H1 (cell line): ENCODE measurements around the gene COL6A6. TPM values are rescaled to one million over a fixed set of nuclear protein-coding genes. Genes with fewer than 3 reads are reported as not detected.

ENCODE experiments used
- CTCF ChIA-PET: fragments of 300-600 bp; sonication (Branson Sonifier 250); formaldehyde crosslinking; loops from one replicate; lab custom pipeline; 2021; ENCODE audit not compliant: partially characterized antibody; lab: Charles Lee
- POLR2A ChIA-PET: fragments of 300-600 bp; sonication (Branson Sonifier 250); formaldehyde crosslinking; loops from one replicate; lab custom pipeline; 2021; ENCODE audit warnings: inconsistent platforms; ENCODE audit not compliant: partially characterized antibody; lab: Charles Lee
- DNase-seq, 2 experiments: peaks; one replicate each; pipeline versions ENCODE4 v3.0.0 to v3.0.0-alpha.2; 2010 to 2022; ENCODE audit warnings: low spot score in 2 of 2, low read depth in 1 of 2, mixed read lengths in 1 of 2
- FAIRE-seq: peaks from 2 replicates; lab custom pipeline; 2011; peaks lifted over from hg19 to GRCh38; lab: Jason Lieb, UNC
- H2AFZ ChIP-seq: 2 replicates; pipeline ENCODE4 v1.8.1; 2012; ENCODE audit warnings: low read length, inconsistent platforms
- H2AK5ac ChIP-seq: 2 replicates; pipeline ENCODE4 v1.6.1; 2013; ENCODE audit warnings: low read depth, low read length
- H2BK120ac ChIP-seq: replicated peaks from 2 replicates; pipeline ENCODE3; 2013; ENCODE audit warnings: low read depth, low read length, inconsistent platforms
- H2BK12ac ChIP-seq: 2 replicates; pipeline ENCODE4 v1.6.1; 2013; ENCODE audit warnings: low read depth, low read length
- H2BK15ac ChIP-seq: 2 replicates; pipeline ENCODE4 v1.6.1; 2013; ENCODE audit warnings: low read length
- H2BK20ac ChIP-seq: 2 replicates; pipeline ENCODE4 v1.6.1; 2013; ENCODE audit warnings: low read length
- H2BK5ac ChIP-seq: 2 replicates; pipeline ENCODE4 v1.6.1; 2013; ENCODE audit warnings: low read depth, low read length
- H3K14ac ChIP-seq: 2 replicates; pipeline ENCODE4 v1.6.1; 2013; ENCODE audit warnings: inconsistent platforms; ENCODE audit not compliant: insufficient read length
- H3K18ac ChIP-seq: 2 replicates; pipeline ENCODE4 v1.6.1; 2013; ENCODE audit warnings: low read length; ENCODE audit errors: extremely low read depth
- H3K23ac ChIP-seq: 2 replicates; pipeline ENCODE4 v1.6.1; 2013; ENCODE audit warnings: inconsistent platforms; ENCODE audit not compliant: insufficient read length
- H3K23me2 ChIP-seq: 2 replicates; pipeline ENCODE4 v1.6.1; 2013; ENCODE audit warnings: low read depth, low read length
- H3K27ac ChIP-seq: 2 replicates; pipeline ENCODE4 v1.6.1; 2011; ENCODE audit warnings: low read depth, low read length, inconsistent platforms
- H3K27me3 ChIP-seq, 4 experiments: replicated peaks in 1 of 4; 1 replicate in 1 of 4; 2 replicates in 3 of 4; pipeline versions ENCODE4 v1.6.1 to v1.8.1; 2011 to 2013; ENCODE audit warnings: low read length in 3 of 4, mild to moderate bottlenecking in 3 of 4, inconsistent platforms in 2 of 4, mixed read lengths in 2 of 4, moderate library complexity in 1 of 4; ENCODE audit not compliant: control insufficient read depth in 3 of 4, insufficient read depth in 3 of 4; ENCODE audit errors: extremely low read depth in 1 of 4
- H3K36me3 ChIP-seq, 4 experiments: 2 replicates each; pipeline versions ENCODE4 v1.6.1 to v1.8.1; 2011 to 2013; ENCODE audit warnings: mild to moderate bottlenecking in 4 of 4, low read length in 3 of 4, moderate library complexity in 2 of 4, control low read depth in 1 of 4, inconsistent platforms in 1 of 4; ENCODE audit not compliant: insufficient read depth in 4 of 4, control insufficient read depth in 2 of 4
- H3K4ac ChIP-seq: replicated peaks from 2 replicates; pipeline ENCODE3; 2013; ENCODE audit warnings: low read length, low read depth, mixed read lengths, inconsistent platforms; ENCODE audit not compliant: insufficient read length
- H3K4me1 ChIP-seq, 4 experiments: replicated peaks in 1 of 4; 1 replicate in 1 of 4; 2 replicates in 3 of 4; pipeline versions ENCODE4 v1.6.1 to v1.8.1; 2011 to 2013; ENCODE audit warnings: low read length in 3 of 4, inconsistent platforms in 2 of 4, mixed read lengths in 1 of 4; ENCODE audit not compliant: insufficient read depth in 4 of 4, control insufficient read depth in 3 of 4
- H3K4me2 ChIP-seq, 2 experiments: 2 replicates each; pipeline versions ENCODE4 v1.6.1 to v1.8.1; 2011 to 2013; ENCODE audit warnings: low read depth in 2 of 2, low read length in 2 of 2, control low read depth in 1 of 2, inconsistent platforms in 1 of 2, mild to moderate bottlenecking in 1 of 2; ENCODE audit not compliant: insufficient read depth in 1 of 2
- H3K4me3 ChIP-seq, 4 experiments: fragments of 200-600, 300-600 bp in 1 of 4; sonication (generic), shearing (Covaris generic), sonication (Bioruptor Twin) in 1 of 4; 2 replicates each; pipeline versions ENCODE4 v1.5.1 to v1.8.1; 2011 to 2016; ENCODE audit warnings: low read length in 4 of 4, low read depth in 3 of 4, control low read depth in 2 of 4, inconsistent platforms in 2 of 4, mild to moderate bottlenecking in 2 of 4, mixed read lengths in 1 of 4, moderate library complexity in 1 of 4; ENCODE audit not compliant: insufficient read depth in 2 of 4; ENCODE audit errors: extremely low read depth in 1 of 4
- H3K56ac ChIP-seq: replicated peaks from 2 replicates; pipeline ENCODE3; 2013; ENCODE audit warnings: low read depth, mild to moderate bottlenecking, mixed read lengths, low read length, inconsistent platforms; ENCODE audit not compliant: insufficient read length
- H3K79me1 ChIP-seq: 2 replicates; pipeline ENCODE4 v1.6.1; 2013; ENCODE audit warnings: low read depth, low read length, control low read depth
- H3K79me2 ChIP-seq, 2 experiments: 2 replicates each; pipeline versions ENCODE4 v1.6.1 to v1.8.1; 2012 to 2013; ENCODE audit warnings: low read length in 2 of 2, mild to moderate bottlenecking in 2 of 2, inconsistent platforms in 1 of 2; ENCODE audit not compliant: insufficient read depth in 2 of 2, control insufficient read depth in 1 of 2
- H3K9ac ChIP-seq, 4 experiments: replicated peaks in 1 of 4; 1 replicate in 1 of 4; 2 replicates in 3 of 4; pipeline versions ENCODE4 v1.6.1 to v1.8.1; 2011 to 2013; ENCODE audit warnings: low read depth in 3 of 4, low read length in 3 of 4, control low read depth in 2 of 4, mild to moderate bottlenecking in 2 of 4, moderate library complexity in 2 of 4, inconsistent platforms in 1 of 4; ENCODE audit errors: extremely low read depth in 1 of 4
- H3K9me3 ChIP-seq, 2 experiments: 2 replicates each; pipeline versions ENCODE4 v1.6.1 to v1.8.1; 2012 to 2013; ENCODE audit warnings: mild to moderate bottlenecking in 2 of 2, moderate library complexity in 2 of 2, control low read depth in 1 of 2, inconsistent platforms in 1 of 2, low read depth in 1 of 2, low read length in 1 of 2, mixed read lengths in 1 of 2; ENCODE audit not compliant: insufficient read depth in 2 of 2
- H4K20me1 ChIP-seq, 2 experiments: replicated peaks in 1 of 2; 2 replicates each; pipeline versions ENCODE3 to v1.8.1; 2011 to 2013; ENCODE audit warnings: inconsistent platforms in 2 of 2, low read length in 2 of 2, mild to moderate bottlenecking in 1 of 2; ENCODE audit not compliant: insufficient read depth in 2 of 2, control insufficient read depth in 1 of 2
- H4K5ac ChIP-seq: 2 replicates; pipeline ENCODE4 v1.6.1; 2013; ENCODE audit warnings: low read length, low read depth, mixed read lengths, inconsistent platforms; ENCODE audit not compliant: insufficient read length
- H4K8ac ChIP-seq: 2 replicates; pipeline ENCODE4 v1.8.0; 2013; ENCODE audit warnings: mild to moderate bottlenecking, moderate library complexity, low read length, inconsistent platforms; ENCODE audit not compliant: insufficient read depth; ENCODE audit errors: extremely low read depth
- H4K91ac ChIP-seq: replicated peaks from 2 replicates; pipeline ENCODE3; 2013; ENCODE audit warnings: low read length, mixed read lengths, inconsistent platforms; ENCODE audit not compliant: insufficient read length
- ASH2L ChIP-seq: fragments of 200-600, 300-600 bp; sonication (generic); IDR thresholded peaks from one replicate; pipeline ENCODE4 v1.7.1; 2017; ENCODE audit warnings: low read length
- CBX5 ChIP-seq: fragments of 300-800, 300-1000 bp; sonication (generic); IDR thresholded peaks from 2 replicates; pipeline ENCODE4 v1.7.1; 2016; ENCODE audit warnings: antibody characterized with exemption, low read length, low read depth
- CTBP2 ChIP-seq: IDR thresholded peaks from 2 replicates; pipeline ENCODE4 v1.7.0; 2011; ENCODE audit warnings: borderline replicate concordance, mild to moderate bottlenecking, moderate library complexity, mixed read lengths, low read length; ENCODE audit not compliant: insufficient read depth, insufficient read length
- KDM5A ChIP-seq: fragments of 200-600 bp; IDR thresholded peaks from 2 replicates; pipeline ENCODE4 v1.7.1; 2012; ENCODE audit warnings: mild to moderate bottlenecking, low read length, inconsistent platforms, mixed read lengths
- NANOG ChIP-seq: IDR thresholded peaks from 2 replicates; pipeline ENCODE4 v1.6.1; 2011; ENCODE audit warnings: low read length, low read depth, mild to moderate bottlenecking, inconsistent platforms; ENCODE audit not compliant: insufficient read depth, poor library complexity, severe bottlenecking
- PHF8 ChIP-seq: fragments of 200-600 bp; sonication (generic); conservative IDR thresholded peaks from 2 replicates; pipeline ENCODE4 v1.7.1; 2012; ENCODE audit warnings: low read depth, mild to moderate bottlenecking, inconsistent platforms, low read length, moderate library complexity
- RXRA ChIP-seq: IDR thresholded peaks from 2 replicates; pipeline ENCODE4 v1.6.1; 2011; ENCODE audit warnings: low read depth, mild to moderate bottlenecking, low read length, moderate library complexity; ENCODE audit not compliant: insufficient read depth
- SIN3A ChIP-seq, 2 experiments: IDR thresholded peaks in 1 of 2; conservative IDR thresholded peaks in 1 of 2; 2 replicates each; pipeline ENCODE4 v1.6.1; 2011 to 2012; ENCODE audit warnings: low read length in 2 of 2, improper control_type of control experiment in 1 of 2, low read depth in 1 of 2, mild to moderate bottlenecking in 1 of 2
- SP2 ChIP-seq: IDR thresholded peaks from 2 replicates; pipeline ENCODE4 v1.6.1; 2012; ENCODE audit warnings: mild to moderate bottlenecking, low read length, inconsistent platforms
- SP4 ChIP-seq: IDR thresholded peaks from 2 replicates; pipeline ENCODE4 v1.6.1; 2012; ENCODE audit warnings: low read length, inconsistent platforms
- WGBS, 2 experiments: shearing (Covaris generic) in 1 of 2; methylation state at CpG; one replicate each; pipeline versions ENCODE4 v1.1.6 to v1.1.7; 2013 to 2015; ENCODE audit warnings: low lambda C conversion rate in 2 of 2, mixed read lengths in 2 of 2, inconsistent platforms in 1 of 2, low coverage in 1 of 2, missing lambda C conversion rate in 1 of 2; ENCODE audit not compliant: insufficient replicate concordance in 2 of 2, insufficient coverage in 1 of 2, insufficient read length in 1 of 2; ENCODE audit errors: extremely low coverage in 1 of 2, missing lambda C conversion rate in 1 of 2; 5-methylcytosine and 5-hydroxymethylcytosine counted together
- polyA plus RNA-seq, 7 experiments: library from polyadenylated mRNA; depleted of rRNA in 3 of 7; stranded (reverse) in 5 of 7; unstranded in 2 of 7; fragments of >200 nt in 5 of 7; fragments of 200-250 nt in 2 of 7; gene quantifications; 1 replicate in 5 of 7; 2 replicates in 1 of 7; 4 replicates in 1 of 7; pipeline versions ENCODE4 v1.2.1 to v1.2.3, GENCODE V29; 2011 to 2013; ENCODE audit warnings: missing spikeins in 2 of 7, mixed read lengths in 2 of 7
- total RNA-seq: library from RNA; stranded (reverse); fragmentation: NEBNext Ultra II Directional; extraction: Animal tissue kit (Norgen Biotek cat#: 25700); gene quantifications from 2 replicates; pipeline ENCODE4 v1.2.1, GENCODE V29; 2021

COL6A6 gene
- total and polyA plus RNA-seq, 2 of the 8 experiments (the other 6 are each of a cell fraction or from before 2014, with no cell fraction given) = 0.02 to 0.09 TPM

- Histone ChIP-seq H3K23ac (no peak overlapping the region), H3K23me2 (no peaks in the 10 kb centered on the region), H3K56ac (no peak overlapping the region), H2AFZ (no peak overlapping the region), H3K79me2 (no peaks in the 10 kb centered on the region), H4K91ac (no peak overlapping the region), H3K4me1 (no peaks in the 10 kb centered on the region), H2BK5ac (no peak overlapping the region), H3K9ac (no peak overlapping the region), H3K36me3 (no peaks in the 10 kb centered on the region), H3K4me2 (no peak overlapping the region), H3K4me3 (no peak overlapping the region), H4K20me1 (no peaks in the 10 kb centered on the region), H2AK5ac (no peak overlapping the region), H3K4ac (no peak overlapping the region), H3K9me3 (no peaks in the 10 kb centered on the region), H2BK12ac (no peak overlapping the region), H2BK15ac (no peak overlapping the region), H2BK120ac (no peak overlapping the region), H3K79me1 (no peaks in the 10 kb centered on the region), H4K8ac (no peak overlapping the region), H2BK20ac (no peak overlapping the region), H3K18ac (no peak overlapping the region), H3K14ac (no peak overlapping the region), H4K5ac (no peak overlapping the region), H3K27me3 (no peaks in the 10 kb centered on the region), H3K27ac (no peak overlapping the region)
- TF ChIP-seq SP2 (no peak), NANOG (no peak), CBX5 (no peak), CTBP2 (no peak), KDM5A (no peak), SIN3A (conservative IDR thresholded peaks at IDR 0.05 in 1 of 2, IDR thresholded peaks at IDR 0.05 in 1 of 2; ENCODE audit: low read depth in 1 of 2, low read length in 2 of 2) (no peak), ASH2L (no peak), RXRA (no peak), SP4 (no peak), PHF8 (no peak)
- ChIA-PET CTCF (interaction anchor here (0.9 to 1.3 kb wide), 5 partner anchors 8 to 168 kb away, joined by 3 to 5 read pairs (median 3); no protein-coding TSS in a partner anchor), POLR2A (no interaction called here)
- WGBS, 2 experiments = 93% methylated on average over 2 of the region's 2 CpGs; no CpG with 5 or more reads in 1 of the 2 experiments
- DNase-seq (no peak), FAIRE-seq (no peak)
Observed at GRCh38 chr3:130488769-130489450, 28.1 kb upstream of the COL6A6 start.
